ENCODE data around the gene RAPGEF3. TPM values are rescaled to one million over a fixed set of nuclear protein-coding genes. Genes with fewer than 3 reads are reported as not detected.

RAPGEF3 gene
- total RNA-seq, 1 donor from 2014 or later, result 1.4 TPM

- H3K36me3 Mint-ChIP-seq (ENCODE audit: low read depth), result no peaks in the 10 kb centered on the region
- H3K9me3 Mint-ChIP-seq, result no peaks in the 10 kb centered on the region
- DNase-seq (ENCODE audit: low read depth, low spot score), result no peak
- H3K4me1 Mint-ChIP-seq, result peaks cover 21% of the 10 kb centered on the region
- no peak overlapping the region for H3K4me3 Mint-ChIP-seq
- TF ChIP-seq CTCF (conservative IDR thresholded peaks at IDR 0.05), result no peak
- H3K27me3 Mint-ChIP-seq (ENCODE audit: low read depth), result no peaks in the 10 kb centered on the region
- H3K27ac Mint-ChIP-seq (ENCODE audit: unreplicated experiment), result no peak overlapping the region
Observed at GRCh38 chr12:47736216-47736615, 22.5 kb downstream of the RAPGEF3 start.

- no peak for TF ChIP-seq CTCF (conservative IDR thresholded peaks at IDR 0.05)
- Mint-ChIP-seq H3K27me3 (ENCODE audit: low read depth) (no peaks in the 10 kb centered on the region), H3K36me3 (ENCODE audit: low read depth) (no peaks in the 10 kb centered on the region), H3K4me1 (peaks cover 21% of the 10 kb centered on the region), H3K4me3 (no peak overlapping the region), H3K27ac (ENCODE audit: unreplicated experiment) (peak overlapping the region; percentile 67), H3K9me3 (no peaks in the 10 kb centered on the region)
- no peak for DNase-seq (ENCODE audit: low read depth, low spot score)
Observed at GRCh38 chr12:47735649-47736048, 23.0 kb downstream of the RAPGEF3 start.

- peak overlapping the region; percentile 70 for H3K27ac Mint-ChIP-seq (ENCODE audit: unreplicated experiment)
- H3K36me3 Mint-ChIP-seq (ENCODE audit: low read depth), result no peaks in the 10 kb centered on the region
- no peak for TF ChIP-seq CTCF (conservative IDR thresholded peaks at IDR 0.05)
- no peak for DNase-seq (ENCODE audit: low read depth, low spot score)
- no peaks in the 10 kb centered on the region for H3K9me3 Mint-ChIP-seq
- no peak overlapping the region for H3K4me3 Mint-ChIP-seq
- H3K27me3 Mint-ChIP-seq (ENCODE audit: low read depth), result no peaks in the 10 kb centered on the region
- H3K4me1 Mint-ChIP-seq, result peaks cover 26% of the 10 kb centered on the region
Observed at GRCh38 chr12:47734725-47735480, 23.8 kb downstream of the RAPGEF3 start.

GRCh38 chr12:47733142-47733541 is 25.5 kb downstream of the RAPGEF3 start:
- Mint-ChIP-seq H3K4me3 (no peak overlapping the region), H3K4me1 (peaks cover 33% of the 10 kb centered on the region), H3K27ac (ENCODE audit: unreplicated experiment) (peak overlapping the region; percentile 57), H3K9me3 (no peaks in the 10 kb centered on the region), H3K27me3 (ENCODE audit: low read depth) (no peaks in the 10 kb centered on the region), H3K36me3 (ENCODE audit: low read depth) (no peaks in the 10 kb centered on the region)
- DNase-seq (ENCODE audit: low read depth, low spot score), result no peak
- no peak for TF ChIP-seq CTCF (conservative IDR thresholded peaks at IDR 0.05)

GRCh38 chr12:47732504-47732903 is 26.2 kb downstream of the RAPGEF3 start:
- Mint-ChIP-seq H3K4me1 (peaks cover 32% of the 10 kb centered on the region), H3K27ac (ENCODE audit: unreplicated experiment) (no peak overlapping the region), H3K27me3 (ENCODE audit: low read depth) (no peaks in the 10 kb centered on the region), H3K9me3 (no peaks in the 10 kb centered on the region), H3K36me3 (ENCODE audit: low read depth) (no peaks in the 10 kb centered on the region), H3K4me3 (no peak overlapping the region)
- no peak for DNase-seq (ENCODE audit: low read depth, low spot score)
- TF ChIP-seq CTCF (conservative IDR thresholded peaks at IDR 0.05), result no peak
